Sigmoid colon (tissue), 7 donors: Measurements from ENCODE around the gene CP. TPM values are rescaled to one million over a fixed set of nuclear protein-coding genes. Genes with fewer than 3 reads are reported as not detected.

ENCODE experiments used
- DNase-seq: peaks from one replicate; pipeline ENCODE4 v3.0.0-alpha.2; 2019
- H3K27ac ChIP-seq, 4 donors: fragments of 200-600 bp; sonication (generic); one replicate each; pipeline ENCODE4 v1.5.1; 2016 to 2019; ENCODE audit warnings: mild to moderate bottlenecking in 1 of 4
- H3K27me3 ChIP-seq, 3 donors: fragments of 200-600 bp; sonication (generic); one replicate each; pipeline ENCODE4 v1.5.1; 2019; ENCODE audit warnings: mild to moderate bottlenecking in 1 of 3
- H3K36me3 ChIP-seq, 4 donors: fragments of 200-600 bp; sonication (generic); one replicate each; pipeline ENCODE4 v1.5.1; 2016 to 2019
- H3K4me1 ChIP-seq, 4 donors: fragments of 200-600 bp; sonication (generic); one replicate each; pipeline ENCODE4 v1.5.1; 2017 to 2019
- H3K4me3 ChIP-seq, 4 donors: fragments of 200-600 bp; sonication (generic); one replicate each; pipeline ENCODE4 v1.5.1; 2017 to 2019; ENCODE audit warnings: mild to moderate bottlenecking in 2 of 4, moderate library complexity in 1 of 4
- H3K9me3 ChIP-seq, 4 donors: fragments of 200-600 bp in 3 of 4; sonication (generic) in 3 of 4; one replicate each; pipeline versions ENCODE4 v1.5.1 to v1.6.1; 2013 to 2019
- EP300 ChIP-seq, 4 donors: sonication (generic); formaldehyde crosslinking; IDR thresholded peaks; one replicate each; pipeline ENCODE4 v1.6.1; 2017; ENCODE audit warnings: antibody characterized with exemption in 4 of 4
- POLR2A ChIP-seq, 2 donors: fragments of 450-650 bp; IDR thresholded peaks; one replicate each; pipeline ENCODE4 v1.6.1; 2016; ENCODE audit warnings: antibody characterized with exemption in 2 of 2, mild to moderate bottlenecking in 2 of 2, moderate library complexity in 2 of 2
- POLR2AphosphoS5 ChIP-seq, 4 donors: sonication (generic); formaldehyde crosslinking; IDR thresholded peaks; one replicate each; pipeline ENCODE4 v1.6.1; 2017; ENCODE audit warnings: antibody characterized with exemption in 4 of 4
- WGBS, 2 donors: extraction: QIAGEN DNeasy Blood & Tissue Kit; methylation state at CpG; one replicate each; pipeline ENCODE4 v1.1.7; 2013; 5-methylcytosine and 5-hydroxymethylcytosine counted together
- intact Hi-C: fragments of 100-400 bp; cut with DNase I; formaldehyde crosslinking; loops from one replicate; pipeline ENCODE4 v1.15.1; 2023
- polyA plus RNA-seq, 3 donors: library from polyadenylated mRNA; stranded (reverse); fragments of 200-250 nt; gene quantifications; one replicate each; pipeline ENCODE4 v1.2.3, GENCODE V29; 2013
- total RNA-seq, 4 donors: library from RNA; depleted of rRNA; stranded (reverse); fragments of >200 nt; gene quantifications; one replicate each; pipeline ENCODE4 v1.1.0, GENCODE V29; 2016
- TF ChIP-seq, protein P1 (sequence below), 4 experiments: fragments of 450-650 bp in 3 of 4; fragments of 200-600 bp in 1 of 4; IDR thresholded peaks; one replicate each; pipeline ENCODE4 v1.5.1; 2016 to 2019; ENCODE audit warnings: antibody characterized with exemption in 4 of 4, mild to moderate bottlenecking in 3 of 4, moderate library complexity in 2 of 4
- donor health status: healthy with polysubstance abuse.
- donor health status: Bipolar disorder and iron deficiency.
- donor health status: healthy.

CP gene
- total and polyA plus RNA-seq, 7 donors: 0.69 to 13.2 (median 6.6) TPM

DNA sequence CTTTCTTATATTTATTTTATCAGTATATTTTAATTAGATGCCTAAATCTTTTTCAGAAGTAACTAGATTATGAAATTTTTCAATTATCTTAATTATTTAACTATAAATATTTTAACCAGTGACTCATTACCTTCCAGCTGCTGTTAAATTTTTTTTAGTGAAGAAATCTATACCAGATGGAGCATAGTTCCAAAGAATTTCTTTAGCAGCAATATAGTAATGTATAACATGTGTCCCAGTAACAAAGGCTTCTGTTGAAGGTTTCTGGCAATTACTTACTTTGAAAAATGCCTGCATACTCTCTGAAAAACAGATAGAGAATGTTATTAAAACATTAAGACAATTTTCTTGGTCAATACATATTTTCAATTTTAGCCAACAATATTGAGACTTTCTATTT is 45.1 kb upstream of the CP start:
- no peak overlapping the region for H3K27ac ChIP-seq
- no peak overlapping the region for H3K4me3 ChIP-seq
- intact Hi-C loops: no loop called here
- H3K27me3 ChIP-seq: no peaks in the 10 kb centered on the region
- no peak for DNase-seq
- H3K9me3 ChIP-seq: no peaks in the 10 kb centered on the region
- H3K4me1 ChIP-seq: no peaks in the 10 kb centered on the region
- no peak for TF ChIP-seq POLR2A (IDR thresholded peaks at IDR 0.05)
- TF ChIP-seq EP300 (IDR thresholded peaks at IDR 0.05): no peak
- TF ChIP-seq, protein P1, sequence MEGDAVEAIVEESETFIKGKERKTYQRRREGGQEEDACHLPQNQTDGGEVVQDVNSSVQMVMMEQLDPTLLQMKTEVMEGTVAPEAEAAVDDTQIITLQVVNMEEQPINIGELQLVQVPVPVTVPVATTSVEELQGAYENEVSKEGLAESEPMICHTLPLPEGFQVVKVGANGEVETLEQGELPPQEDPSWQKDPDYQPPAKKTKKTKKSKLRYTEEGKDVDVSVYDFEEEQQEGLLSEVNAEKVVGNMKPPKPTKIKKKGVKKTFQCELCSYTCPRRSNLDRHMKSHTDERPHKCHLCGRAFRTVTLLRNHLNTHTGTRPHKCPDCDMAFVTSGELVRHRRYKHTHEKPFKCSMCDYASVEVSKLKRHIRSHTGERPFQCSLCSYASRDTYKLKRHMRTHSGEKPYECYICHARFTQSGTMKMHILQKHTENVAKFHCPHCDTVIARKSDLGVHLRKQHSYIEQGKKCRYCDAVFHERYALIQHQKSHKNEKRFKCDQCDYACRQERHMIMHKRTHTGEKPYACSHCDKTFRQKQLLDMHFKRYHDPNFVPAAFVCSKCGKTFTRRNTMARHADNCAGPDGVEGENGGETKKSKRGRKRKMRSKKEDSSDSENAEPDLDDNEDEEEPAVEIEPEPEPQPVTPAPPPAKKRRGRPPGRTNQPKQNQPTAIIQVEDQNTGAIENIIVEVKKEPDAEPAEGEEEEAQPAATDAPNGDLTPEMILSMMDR (IDR thresholded peaks at IDR 0.05): no peak
- no peak for TF ChIP-seq POLR2AphosphoS5 (IDR thresholded peaks at IDR 0.05)
- H3K36me3 ChIP-seq: no peaks in the 10 kb centered on the region

DNA sequence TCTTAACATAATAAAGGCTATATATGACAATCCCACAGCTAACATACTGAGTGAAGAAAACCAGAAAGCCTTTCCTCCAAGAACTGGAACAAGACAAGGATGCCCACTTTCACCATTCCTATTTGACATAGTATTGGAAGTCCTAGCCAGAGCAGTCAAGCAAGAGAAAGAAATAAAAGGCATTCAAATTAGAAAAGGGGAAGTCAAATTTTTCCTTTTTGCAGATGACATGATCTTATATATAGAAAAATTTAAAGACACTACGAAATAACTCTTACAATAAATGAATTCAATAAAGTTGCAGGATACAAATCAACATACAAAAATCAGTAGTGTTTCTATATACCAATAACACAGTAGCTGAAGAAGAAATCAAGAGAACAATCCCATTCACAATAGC is 42.2 kb upstream of the CP start:
- Histone ChIP-seq H3K36me3 (no peaks in the 10 kb centered on the region), H3K27me3 (no peaks in the 10 kb centered on the region), H3K27ac (no peak overlapping the region), H3K9me3 (no peaks in the 10 kb centered on the region), H3K4me3 (no peak overlapping the region), H3K4me1 (no peaks in the 10 kb centered on the region)
- TF ChIP-seq POLR2A (IDR thresholded peaks at IDR 0.05) (no peak), POLR2AphosphoS5 (IDR thresholded peaks at IDR 0.05) (no peak), EP300 (IDR thresholded peaks at IDR 0.05) (no peak)
- TF ChIP-seq, protein P1 (IDR thresholded peaks at IDR 0.05): no peak
- 76 to 97% methylated on average over 1 of the region's 1 CpG for WGBS, 2 donors
- no peak for DNase-seq
- intact Hi-C loops: no loop called here

DNA sequence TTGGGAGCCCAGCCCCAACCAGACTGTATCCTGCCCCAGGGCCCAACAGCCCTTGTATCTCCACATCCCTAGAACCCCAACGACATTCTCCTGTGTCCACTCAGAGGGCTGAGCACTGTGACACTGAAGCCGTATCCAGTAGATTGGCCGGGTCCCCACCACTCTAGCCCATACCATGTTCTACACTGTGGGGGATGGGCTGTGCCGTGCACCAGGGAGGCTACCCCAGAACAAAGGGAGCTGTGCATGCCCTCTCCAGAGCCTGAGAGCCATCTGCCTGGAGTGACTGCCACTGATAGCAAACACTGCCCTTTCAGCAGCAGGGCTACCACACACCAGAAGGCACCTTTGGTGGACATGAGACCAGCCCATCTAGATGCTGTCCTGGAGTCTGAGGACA is 37.1 kb upstream of the CP start:
- H3K27me3 ChIP-seq: no peaks in the 10 kb centered on the region
- intact Hi-C loops: no loop called here

DNA sequence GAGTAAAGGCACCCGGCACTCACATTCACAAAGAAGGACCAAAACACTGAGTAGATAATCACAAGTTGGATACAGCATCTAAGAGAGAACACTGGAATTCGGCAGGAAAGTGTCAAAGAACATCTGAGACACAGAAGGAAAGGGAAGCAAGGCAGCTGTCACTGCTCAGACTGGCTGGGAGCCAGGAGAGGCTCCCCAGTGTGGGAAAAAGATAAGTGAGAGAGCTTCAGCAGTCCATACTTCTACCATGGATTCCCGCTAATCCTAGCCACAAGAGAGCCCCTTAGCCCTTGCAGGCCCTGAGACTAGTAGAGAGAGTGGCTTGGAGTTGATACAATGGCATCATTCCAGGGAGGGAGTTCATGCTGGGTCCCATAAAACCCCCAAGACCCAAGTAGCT is 36.7 kb upstream of the CP start:
- H3K4me3 ChIP-seq: no peak overlapping the region
- DNase-seq: no peak
- intact Hi-C loops: no loop called here
- no peaks in the 10 kb centered on the region for H3K9me3 ChIP-seq
- H3K27ac ChIP-seq: no peak overlapping the region
- H3K36me3 ChIP-seq: no peaks in the 10 kb centered on the region
- no peaks in the 10 kb centered on the region for H3K4me1 ChIP-seq
- no peaks in the 10 kb centered on the region for H3K27me3 ChIP-seq
- 67 to 80% methylated on average over 3 of the region's 3 CpGs for WGBS, 2 donors
- TF ChIP-seq POLR2A (IDR thresholded peaks at IDR 0.05) (no peak), POLR2AphosphoS5 (IDR thresholded peaks at IDR 0.05) (no peak), EP300 (IDR thresholded peaks at IDR 0.05) (no peak)
- TF ChIP-seq, protein P1 (IDR thresholded peaks at IDR 0.05): no peak

More for the DNA sequence above, 37.1 kb upstream of the CP start:
- no peaks in the 10 kb centered on the region for H3K36me3 ChIP-seq
- H3K9me3 ChIP-seq: no peaks in the 10 kb centered on the region
- DNase-seq: no peak
- 96 to 97% methylated on average over 4 of the region's 4 CpGs for WGBS, 2 donors
- H3K4me3 ChIP-seq: no peak overlapping the region
- no peaks in the 10 kb centered on the region for H3K4me1 ChIP-seq
- TF ChIP-seq EP300 (IDR thresholded peaks at IDR 0.05) (no peak), POLR2A (IDR thresholded peaks at IDR 0.05) (no peak), POLR2AphosphoS5 (IDR thresholded peaks at IDR 0.05) (no peak)
- TF ChIP-seq, protein P1 (IDR thresholded peaks at IDR 0.05): no peak
- H3K27ac ChIP-seq: no peak overlapping the region

DNA sequence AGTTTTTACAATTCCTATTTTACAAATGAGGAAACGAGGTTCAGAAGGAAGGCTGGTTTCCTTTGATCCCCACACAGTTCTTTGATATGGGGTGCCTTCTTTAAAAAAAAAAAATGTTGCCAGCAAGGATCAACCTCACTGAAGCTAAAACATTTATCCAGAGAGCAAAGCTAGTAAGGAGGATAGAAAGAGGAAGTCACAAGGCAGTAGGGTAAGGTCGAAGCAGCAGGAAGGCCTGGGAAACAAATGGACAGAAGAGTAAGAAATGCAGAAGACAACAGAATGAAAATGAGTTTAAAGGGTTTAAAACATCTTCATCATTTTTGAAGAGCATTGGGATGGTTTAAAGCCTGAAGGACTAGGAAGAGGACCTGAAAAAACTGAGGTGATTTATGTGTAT is 30.6 kb upstream of the CP start:
- intact Hi-C loops: no loop called here
- H3K36me3 ChIP-seq: no peaks in the 10 kb centered on the region
- no peaks in the 10 kb centered on the region for H3K27me3 ChIP-seq
- H3K9me3 ChIP-seq: no peaks in the 10 kb centered on the region
- no peak overlapping the region for H3K4me3 ChIP-seq
- no peak for DNase-seq
- TF ChIP-seq EP300 (IDR thresholded peaks at IDR 0.05) (no peak), POLR2AphosphoS5 (IDR thresholded peaks at IDR 0.05) (no peak), POLR2A (IDR thresholded peaks at IDR 0.05) (no peak)
- TF ChIP-seq, protein P1 (IDR thresholded peaks at IDR 0.05): no peak
- H3K27ac ChIP-seq: no peak overlapping the region
- 70 to 86% methylated on average over 2 of the region's 2 CpGs for WGBS, 2 donors
- H3K4me1 ChIP-seq: peaks cover 0 to 10% (median 10%) of the 10 kb centered on the region in 4 donors
